Amniotic epithelial cell (primary cell): ENCODE data around the gene DAW1.
A peak's percentile ranks its signal among the peaks of the same experiment; 100 is the strongest.

ENCODE experiments used
- DNase-seq: peaks from one replicate; pipeline ENCODE4 v3.0.0-alpha.2; 2010; ENCODE audit warnings: low read depth

DAW1 gene, protein sequence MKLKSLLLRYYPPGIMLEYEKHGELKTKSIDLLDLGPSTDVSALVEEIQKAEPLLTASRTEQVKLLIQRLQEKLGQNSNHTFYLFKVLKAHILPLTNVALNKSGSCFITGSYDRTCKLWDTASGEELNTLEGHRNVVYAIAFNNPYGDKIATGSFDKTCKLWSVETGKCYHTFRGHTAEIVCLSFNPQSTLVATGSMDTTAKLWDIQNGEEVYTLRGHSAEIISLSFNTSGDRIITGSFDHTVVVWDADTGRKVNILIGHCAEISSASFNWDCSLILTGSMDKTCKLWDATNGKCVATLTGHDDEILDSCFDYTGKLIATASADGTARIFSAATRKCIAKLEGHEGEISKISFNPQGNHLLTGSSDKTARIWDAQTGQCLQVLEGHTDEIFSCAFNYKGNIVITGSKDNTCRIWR

DNA sequence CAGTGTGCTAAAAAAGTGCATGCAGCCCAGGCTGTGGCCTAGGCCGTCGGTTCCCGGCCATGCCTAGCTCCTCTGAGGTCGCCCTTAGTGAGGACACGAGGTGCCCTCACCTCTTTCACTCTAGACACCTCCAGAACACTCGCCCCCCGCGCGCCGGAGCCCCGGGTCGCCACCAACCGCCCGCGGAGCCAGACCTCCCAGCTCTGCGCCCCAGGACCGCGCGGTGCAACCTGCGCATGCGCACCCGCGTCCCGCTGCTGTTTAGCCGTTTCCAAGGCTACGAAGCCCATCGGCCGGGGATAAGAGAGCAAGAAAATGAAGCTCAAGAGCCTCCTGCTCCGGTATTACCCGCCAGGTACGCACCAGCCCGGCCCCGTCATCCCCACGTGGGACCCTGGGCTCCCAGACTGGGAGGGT, at the start of gene DAW1:
TSS of gene DAW1 (plus strand) at position 257 of the 417 bp plus-strand sequence. CDS start at position 316, 59 bp downstream.
- DNase-seq = peak; percentile 60

DNA sequence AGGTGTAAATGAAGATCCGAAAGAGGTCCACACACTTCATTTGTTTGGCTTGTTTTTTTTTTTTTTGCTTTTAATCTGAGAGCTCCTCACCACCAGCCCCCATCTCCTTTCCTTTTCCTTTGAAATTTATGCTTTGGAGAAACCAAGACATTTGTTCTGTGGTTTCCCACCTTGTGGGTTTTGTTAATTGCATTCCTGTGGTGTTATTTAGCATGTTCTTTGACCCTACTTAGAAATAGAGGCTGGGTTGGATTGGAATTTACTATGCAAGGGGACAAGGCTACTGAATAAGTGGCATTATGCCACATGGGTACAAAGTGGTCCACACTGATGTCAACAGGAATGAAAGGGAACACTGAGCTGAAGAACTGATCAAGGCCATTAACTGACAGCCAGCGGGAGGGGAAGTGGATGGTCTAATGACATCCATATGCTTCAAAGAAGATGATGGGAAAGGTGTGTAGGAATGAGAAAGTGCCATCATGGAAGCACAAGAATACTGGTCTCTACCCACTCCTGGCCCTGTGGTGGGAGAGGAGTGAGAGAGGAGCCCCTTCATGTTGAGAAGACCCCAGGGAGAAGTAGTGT, 48.9 kb upstream of the DAW1 start:
- peak; percentile 66 for DNase-seq

DNA sequence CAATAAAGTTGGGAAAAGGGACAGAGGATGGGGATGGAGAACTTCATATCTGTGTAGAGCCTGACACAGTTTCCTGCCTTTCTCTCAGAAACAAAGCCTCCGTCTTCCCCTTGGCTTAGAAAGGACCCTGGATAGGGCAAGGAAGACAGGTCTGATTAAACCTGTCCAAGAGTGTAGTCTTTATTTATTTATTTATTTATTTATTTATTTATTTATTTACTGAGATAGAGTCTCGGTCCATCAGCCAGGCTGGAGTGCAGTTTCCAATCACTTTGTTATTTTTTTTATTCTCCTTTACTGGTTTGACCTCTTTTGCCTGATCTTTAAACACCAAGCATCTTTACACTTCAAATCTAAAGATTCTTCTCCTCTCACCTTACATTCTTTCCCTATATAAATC, 47.5 kb upstream of the DAW1 start:
- DNase-seq = no peak

DNA sequence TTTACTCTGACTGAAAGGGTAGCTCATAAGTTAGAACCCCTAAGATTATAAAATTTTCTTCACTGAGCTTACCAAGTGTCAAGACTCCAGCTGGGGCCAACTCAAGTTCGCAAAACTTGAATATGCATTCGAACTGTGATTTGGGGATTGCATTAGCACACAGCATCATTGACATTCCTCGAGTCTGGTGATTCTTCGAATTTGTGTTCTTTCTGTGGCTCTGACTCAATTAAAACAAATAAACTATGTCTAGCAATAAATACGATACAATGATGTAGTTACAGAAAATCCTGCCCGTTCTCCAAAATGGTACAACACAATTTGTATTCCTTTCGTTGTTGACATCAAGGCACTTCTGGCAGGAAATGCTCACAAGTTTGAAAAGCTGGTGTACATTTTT, 46.7 kb upstream of the DAW1 start:
- DNase-seq = no peak

DNA sequence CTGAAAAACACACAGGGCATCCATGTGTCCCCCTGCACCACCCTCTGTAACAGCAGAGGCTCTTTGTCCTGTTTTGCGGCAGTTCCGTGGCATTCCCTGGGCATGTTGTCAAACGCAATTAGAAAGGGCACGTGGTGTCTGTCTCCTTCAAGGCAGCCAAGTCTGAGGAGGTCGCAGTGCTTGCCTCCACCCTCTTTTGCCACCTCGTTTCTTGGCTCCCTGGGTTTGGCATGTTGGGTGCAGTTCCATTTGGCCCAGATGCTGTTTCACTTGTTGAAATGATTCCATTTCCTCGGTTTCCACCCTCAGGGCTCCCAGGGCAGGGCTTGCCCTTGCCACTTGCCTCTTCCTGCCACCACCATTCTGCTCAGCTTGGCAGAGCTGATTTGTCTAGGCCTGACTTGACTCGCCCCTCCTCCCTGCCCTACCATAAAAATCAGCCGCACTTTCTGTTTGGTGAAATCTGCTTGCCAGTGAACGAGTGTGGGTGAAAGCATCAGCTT, 45.4 kb upstream of the DAW1 start:
- DNase-seq = no peak

DNA sequence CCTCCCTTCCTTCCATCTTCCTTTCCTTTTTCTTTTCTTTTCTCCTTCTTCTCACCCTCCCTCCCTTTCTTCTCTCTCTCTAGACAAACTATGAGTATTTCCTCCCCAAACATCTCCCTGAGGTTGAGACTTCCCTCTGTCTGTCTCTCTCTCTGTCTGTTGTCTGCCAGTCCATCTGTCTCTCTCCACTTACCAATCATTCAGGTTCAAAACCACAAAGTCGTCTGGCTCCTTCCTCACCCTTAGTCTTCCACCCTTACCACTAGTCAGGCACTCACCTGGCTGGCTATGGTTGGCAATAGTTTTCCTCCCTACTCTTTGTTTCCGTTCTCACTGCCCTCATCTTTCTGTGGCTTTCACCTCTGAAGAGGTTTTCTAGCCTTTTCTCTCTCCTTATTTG, 44.9 kb upstream of the DAW1 start:
- DNase-seq = no peak

DNA sequence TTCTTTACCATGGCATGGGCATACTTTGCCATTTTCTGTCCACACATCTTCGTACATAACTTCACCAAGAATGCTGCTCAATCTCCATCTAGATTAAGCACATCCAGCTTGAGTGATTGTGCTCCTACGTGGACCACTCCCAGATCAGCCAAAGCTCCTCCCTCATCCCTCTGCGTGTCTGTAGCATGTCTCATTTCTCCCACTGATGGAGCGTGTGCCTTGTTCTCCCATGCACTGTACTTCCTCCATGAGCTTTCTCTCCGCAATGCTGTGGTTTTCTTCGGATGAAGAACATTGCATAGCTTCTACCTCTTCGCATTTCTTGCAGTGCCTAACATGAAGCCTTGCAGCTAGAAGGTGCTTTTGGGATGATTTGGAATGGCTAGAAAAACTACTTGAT, 44.3 kb upstream of the DAW1 start:
- no peak for DNase-seq

DNA sequence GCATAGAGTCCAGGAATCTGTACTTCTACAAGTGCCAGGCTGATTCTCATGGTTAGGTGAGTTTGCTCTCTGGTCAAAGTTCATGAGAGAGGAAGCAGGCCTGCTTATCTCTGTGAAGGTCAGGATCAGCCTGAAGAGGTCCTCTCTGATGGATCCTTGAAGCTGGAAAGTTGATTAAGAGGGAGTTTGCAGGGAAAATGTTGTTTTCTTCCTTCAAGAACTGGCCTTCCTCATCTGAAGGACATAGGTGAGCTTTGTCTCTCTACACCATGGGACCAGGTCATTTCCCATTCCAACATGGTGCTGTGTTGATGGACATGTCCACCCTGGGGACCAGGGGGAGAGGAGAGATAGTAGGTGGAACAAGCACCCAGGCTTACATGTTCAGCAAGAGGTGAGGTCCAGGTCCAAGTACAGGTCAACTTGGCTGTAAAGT, 42.9 kb upstream of the DAW1 start:
- DNase-seq = no peak

DNA sequence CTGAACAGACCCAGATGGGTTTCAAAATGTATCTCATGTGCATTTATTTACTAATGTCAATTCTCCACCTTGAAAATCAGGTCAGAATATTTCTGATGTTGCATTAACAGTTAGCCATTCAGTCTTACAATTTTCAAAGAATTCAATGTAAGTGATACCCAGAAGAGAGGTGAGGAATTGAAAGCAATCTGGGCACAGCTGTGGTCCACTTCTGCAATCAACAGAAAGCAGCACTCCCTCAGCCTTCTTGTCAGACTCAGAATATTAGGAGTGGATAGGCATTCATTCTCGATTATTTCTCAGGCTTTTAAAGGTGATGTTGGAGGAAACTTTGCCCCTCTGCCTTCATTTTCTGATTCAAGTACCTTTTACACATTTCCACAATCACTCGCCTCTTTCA, 42.1 kb upstream of the DAW1 start:
- DNase-seq = no peak

DNA sequence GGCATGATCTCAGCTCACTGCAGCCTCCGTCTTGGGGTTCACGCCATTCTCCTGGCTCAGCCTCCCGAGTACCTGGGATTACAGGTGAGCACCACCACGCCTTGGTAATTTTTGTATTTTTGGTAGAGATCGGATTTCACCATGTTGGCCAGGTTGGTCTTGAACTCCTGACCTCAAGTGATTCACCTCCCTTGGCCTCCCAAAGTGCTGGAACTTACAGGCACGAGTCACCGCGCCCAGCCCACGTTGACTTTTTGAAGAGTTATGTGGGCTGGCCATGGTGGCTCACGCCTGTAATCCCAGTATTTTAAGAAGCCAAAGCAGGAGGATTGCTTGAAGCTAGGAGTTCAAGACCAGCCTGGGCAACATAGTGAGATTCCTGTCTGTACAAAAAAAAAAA, 37.0 kb upstream of the DAW1 start:
- peak; percentile 36 for DNase-seq

DNA sequence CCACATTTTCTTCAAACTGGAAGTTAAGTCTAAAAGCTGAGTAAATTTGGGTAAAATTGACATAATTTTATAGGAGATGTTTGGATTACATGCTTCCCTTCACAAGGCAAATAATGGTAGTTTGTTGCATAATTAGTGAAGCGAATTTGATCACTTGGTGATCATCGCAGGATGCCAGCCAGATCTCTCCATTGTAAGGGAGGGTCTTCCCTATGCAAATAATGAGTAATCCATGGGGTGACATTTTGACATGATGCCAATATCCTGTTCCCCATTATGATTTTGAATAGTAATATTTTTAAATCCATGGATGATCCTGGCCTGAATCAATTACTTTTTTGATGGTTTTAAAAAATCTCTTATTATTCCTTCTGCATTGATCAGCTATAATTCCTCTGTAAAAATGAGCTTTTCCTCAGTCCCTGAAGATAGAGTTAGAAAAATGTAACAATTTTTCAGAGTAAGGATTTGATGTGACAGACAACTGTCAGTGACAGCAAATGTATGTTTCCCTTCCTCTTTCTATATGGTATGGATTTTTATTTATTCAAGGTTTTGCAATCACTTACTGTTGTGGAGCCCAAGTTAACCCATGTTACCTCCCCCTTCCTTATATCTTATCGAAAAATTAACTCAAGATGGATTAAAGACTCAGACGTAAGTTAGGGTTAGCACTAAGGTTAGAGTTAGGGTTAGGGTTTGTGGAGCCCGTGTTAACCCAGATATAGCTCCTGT, 36.3 kb upstream of the DAW1 start:
- DNase-seq = no peak

DNA sequence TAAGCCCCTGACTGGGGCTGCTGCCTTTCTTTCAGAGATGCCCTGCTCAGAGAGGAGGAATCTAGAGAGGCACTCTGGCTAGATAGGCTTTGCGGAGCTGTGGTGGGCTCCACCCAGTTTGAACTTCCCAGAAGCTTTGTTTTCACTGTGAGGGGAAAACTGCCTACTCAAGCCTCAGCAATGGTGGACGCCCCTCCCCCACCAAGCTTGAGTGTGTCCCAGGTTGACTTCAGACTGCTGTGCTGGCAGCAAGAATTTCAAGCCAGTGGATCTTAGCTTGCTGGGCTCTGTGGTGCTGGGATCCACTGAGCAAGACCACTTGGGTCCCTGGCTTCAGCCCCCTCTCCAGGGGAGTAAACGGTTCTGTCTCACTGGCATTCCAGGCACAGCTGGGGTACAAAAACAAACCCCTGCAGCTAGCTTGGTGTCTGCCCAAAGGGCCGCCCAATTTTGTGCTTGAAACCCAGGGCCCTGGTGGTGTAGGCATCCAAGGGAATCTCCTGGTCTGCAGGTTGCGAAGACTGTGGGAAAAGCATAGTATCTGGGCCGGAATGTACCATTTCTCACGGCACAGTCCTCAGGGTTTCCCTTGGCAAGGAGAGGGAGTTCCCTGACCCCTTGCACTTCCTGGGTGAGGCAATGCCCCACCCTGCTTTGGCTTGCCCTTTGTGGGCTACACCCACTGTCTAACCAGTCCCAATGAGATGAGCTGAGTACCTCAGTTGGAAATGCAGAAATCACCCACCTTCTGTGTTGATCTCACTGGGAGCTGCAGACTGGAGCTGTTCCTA, 31.9 kb upstream of the DAW1 start:
- peak; percentile 40 for DNase-seq

DNA sequence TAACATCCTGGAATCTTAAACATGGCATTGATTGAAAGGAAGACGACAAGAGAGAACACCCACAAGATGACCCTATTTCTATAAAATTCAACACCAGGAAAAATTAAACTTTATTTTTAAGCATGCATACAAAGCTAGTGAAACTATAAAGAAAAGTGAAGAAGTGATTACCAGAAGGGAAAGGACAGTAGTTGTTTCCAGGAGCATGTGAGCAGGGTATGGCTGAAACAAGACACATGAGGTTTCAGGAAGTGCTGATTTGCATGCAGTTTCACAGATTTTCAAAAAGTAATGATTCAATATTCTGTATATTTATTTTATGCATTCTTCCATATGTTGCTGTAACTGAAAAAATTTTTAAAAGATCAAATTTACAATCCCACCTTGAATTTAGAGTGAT, 24.6 kb upstream of the DAW1 start:
- no peak for DNase-seq

DNA sequence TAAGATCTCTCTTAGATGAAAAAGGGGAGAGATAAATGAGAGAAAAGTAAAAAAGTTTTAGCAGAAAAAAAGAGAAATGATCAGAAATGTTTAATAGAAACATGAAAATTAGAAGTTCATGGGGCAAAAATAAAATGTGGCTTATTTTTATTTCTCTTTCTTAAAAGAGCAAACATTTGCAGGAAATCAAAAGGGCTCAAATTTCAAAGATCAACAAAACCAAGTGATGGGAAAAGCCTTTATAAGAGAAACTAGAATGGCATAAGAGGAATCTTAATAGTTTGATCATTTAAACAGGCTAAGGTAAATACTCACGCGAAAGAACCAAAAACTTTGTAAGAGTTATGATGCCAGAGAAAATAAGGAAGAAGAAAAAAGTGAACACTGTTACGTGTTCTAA, 23.3 kb upstream of the DAW1 start:
- DNase-seq = no peak

DNA sequence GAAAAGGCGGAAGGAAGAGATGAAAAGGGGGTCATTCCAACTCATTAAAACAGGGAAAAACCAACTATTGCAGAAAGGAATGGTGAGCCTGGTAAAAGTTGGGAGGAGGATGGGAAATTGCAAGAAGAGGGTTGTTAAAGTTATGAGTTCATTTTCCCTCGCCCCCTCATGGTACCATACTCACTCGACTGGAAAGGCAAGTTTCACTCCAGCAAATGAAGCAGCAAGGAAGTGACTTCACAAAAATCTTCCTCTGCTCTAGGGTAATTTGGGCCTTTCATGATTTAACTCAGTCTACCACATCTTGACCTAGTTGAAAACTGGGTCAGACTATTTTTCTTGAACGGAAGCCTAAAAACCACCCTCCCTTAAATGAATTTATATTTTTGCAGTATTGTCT, 22.8 kb upstream of the DAW1 start:
- DNase-seq = no peak

DNA sequence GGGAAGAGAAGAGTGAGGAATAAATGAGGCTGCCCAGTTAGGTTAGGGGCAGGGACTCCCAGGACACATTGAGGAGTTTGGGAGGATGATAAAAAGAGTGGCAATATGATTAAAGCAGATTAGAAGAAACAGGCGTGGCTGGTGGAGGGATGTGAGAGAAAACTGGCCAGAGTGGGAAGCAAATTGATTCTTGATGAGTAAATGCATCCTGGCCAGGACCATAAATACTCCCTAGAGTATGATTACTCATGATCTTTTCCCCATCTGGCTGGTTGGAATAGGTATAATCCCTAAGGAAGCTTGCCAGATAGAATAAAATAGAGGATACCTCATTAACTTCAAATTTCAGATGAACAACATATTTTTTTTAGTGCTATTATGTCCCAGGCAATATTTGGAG, 21.5 kb upstream of the DAW1 start:
- DNase-seq = peak; percentile 50

DNA sequence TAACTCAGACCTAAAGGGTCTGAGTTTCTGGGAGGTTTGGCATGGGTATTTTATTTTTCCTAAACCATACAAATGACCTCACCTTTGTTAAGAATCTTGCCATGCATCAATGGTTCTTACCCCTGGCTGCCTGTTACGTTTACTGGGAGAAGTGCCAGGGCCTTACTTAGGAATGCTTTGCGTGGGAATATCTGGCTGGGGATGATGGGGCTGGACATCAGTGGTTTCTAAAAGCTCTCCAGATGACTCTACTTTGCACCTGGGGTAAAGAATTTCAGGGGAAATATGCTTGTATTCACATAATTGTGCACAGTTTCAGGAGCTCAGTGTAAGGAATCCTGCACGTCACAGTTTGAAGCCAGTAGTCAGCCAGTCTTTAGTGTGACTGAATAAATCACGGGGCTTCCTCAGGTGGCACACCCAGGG, 18.2 kb upstream of the DAW1 start:
- peak; percentile 96 for DNase-seq

DNA sequence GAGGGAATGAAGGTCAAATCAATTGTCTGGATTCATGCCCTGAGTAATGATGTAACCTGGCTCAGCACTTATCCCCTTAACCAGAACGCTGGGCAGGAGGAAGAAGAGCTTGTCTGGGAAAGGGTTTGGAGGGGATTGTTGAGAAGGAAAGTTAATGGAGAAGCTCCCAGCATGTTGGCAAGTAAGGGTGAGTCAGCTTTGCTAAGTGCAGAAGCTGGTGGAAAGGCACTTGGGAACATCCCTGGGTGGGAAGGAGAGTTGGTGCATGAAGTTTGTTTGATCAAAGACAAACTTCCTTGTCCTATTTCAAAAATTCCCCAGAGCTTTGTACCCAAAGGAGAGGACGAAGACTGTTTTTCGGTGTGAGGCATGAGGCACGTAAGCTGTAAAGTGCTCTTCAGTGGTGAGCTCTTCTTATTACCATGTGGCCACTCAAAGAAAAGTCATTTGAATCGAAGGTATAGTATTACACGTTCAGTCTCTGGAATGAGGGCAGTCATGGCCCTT, 17.6 kb upstream of the DAW1 start:
- peak; percentile 60 for DNase-seq

DNA sequence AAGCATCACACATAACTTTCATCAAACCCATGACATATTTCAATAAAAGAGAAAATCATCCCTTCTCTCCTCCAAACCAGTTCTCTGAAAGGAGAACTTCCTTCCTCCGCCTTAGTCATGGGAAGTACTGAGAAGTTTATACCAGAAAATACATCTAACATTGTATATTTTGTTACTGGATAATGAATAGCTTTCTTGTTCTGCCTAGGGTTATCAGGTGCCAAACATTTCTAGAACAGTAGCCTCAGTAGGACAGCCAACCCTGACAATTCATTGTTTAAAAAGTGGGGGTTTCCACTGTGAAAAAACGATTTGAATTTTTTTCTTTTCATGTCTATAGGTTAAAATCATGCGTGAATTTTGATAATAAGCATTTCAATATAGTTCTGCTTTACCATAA, 16.0 kb upstream of the DAW1 start:
- no peak for DNase-seq

DNA sequence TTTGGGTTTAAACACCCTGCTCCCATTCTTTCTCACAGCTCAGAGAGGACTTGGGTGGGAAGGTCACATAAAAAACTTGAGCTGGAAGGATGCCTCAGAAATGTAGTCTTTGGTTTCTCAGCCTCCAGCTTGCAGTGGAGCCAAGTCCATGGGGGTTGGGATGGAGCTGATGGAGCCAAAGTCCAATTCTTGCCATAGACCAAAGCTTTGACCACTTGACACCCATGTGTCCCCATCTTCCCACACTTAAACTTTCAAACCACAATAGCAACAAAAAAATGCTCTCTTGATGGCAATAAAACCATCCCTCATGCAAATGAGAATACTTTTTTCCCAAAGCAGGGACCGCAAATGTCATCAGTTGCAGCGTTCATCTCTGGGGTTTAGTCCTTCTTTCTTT, 14.7 kb upstream of the DAW1 start:
- no peak for DNase-seq

DNA sequence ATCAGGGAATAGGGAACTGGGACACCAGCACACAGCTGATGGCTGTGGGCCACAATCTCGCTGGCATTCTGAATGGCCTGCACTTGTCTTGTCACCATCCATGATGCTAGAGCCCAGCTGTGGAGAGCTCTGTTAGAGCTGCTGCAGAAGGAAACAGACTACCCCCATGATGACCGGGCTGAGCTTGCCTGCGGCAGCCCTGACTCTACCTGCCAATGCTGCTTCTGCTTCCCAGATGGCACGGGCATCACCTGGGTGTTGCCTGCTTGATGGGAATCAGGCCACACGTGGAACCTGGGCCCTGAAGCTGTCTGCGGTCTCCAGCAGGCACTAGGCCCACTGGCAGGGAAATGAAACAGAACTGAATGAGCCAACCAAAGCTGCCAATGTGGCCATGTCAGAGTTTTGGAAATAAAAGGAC, 11.2 kb upstream of the DAW1 start:
- no peak for DNase-seq

DNA sequence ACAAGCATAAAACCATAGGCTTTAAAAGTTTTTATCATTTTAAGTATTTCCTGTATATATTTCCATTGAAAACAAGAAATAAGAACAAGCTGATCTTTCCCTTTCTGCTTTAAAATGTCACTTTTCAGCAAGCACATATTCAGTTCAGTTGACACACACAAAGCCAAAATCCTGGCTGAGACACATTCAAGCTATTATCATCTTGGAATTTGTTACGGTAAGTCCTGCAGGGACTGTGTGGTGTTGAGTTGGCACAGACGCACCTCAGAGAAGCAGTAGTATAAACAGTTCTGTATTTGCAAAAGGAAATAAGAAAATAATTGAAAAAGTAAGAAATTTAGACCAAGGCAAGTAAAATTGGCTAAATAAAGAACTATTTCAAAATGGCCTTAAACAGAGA, 10.4 kb upstream of the DAW1 start:
- DNase-seq = no peak
